Esophagus squamous epithelium (tissue), 4 donors: ENCODE measurements around the gene PHLDB2.

Experiments used
- CTCF ChIP-seq, 6 experiments: fragments of 450-650 bp in 4 of 6; fragments of 200-600 bp in 2 of 6; sonication (generic) in 2 of 6; IDR thresholded peaks; one replicate each; pipeline ENCODE4 v1.5.1; 2016 to 2019; ENCODE audit warnings: antibody characterized with exemption in 6 of 6, mild to moderate bottlenecking in 4 of 6, moderate library complexity in 4 of 6
- POLR2A ChIP-seq, 4 donors: fragments of 450-650 bp; IDR thresholded peaks; one replicate each; pipeline ENCODE4 v1.6.1; 2017; ENCODE audit warnings: antibody characterized with exemption in 4 of 4, mild to moderate bottlenecking in 4 of 4, moderate library complexity in 3 of 4

DNA sequence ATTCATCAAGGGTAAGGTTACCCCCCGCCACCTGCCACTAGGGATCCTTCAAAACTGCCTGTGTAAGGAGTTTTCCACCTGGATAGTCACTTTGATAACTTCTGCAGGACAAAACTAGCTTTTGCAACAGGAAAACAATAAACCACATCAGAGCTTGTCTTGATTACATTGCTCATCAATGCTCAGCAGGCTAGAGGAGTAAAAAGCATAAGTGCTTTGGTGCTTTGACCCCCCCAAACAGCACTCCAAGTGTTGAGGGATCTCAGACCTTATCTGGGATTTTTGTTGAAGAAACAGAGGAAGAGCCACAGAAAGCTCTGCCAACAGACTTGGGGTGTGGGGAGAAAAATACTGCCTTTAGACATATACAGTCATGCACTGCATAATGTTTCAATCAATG, 10.8 kb upstream of the PHLDB2 start:
- TF ChIP-seq CTCF (IDR thresholded peaks at IDR 0.05), result no peak
- no peak for TF ChIP-seq POLR2A (IDR thresholded peaks at IDR 0.05)
